Left lung (tissue), 10 donors: ENCODE measurements around the gene MTAP. TPM values are rescaled to one million over a fixed set of nuclear protein-coding genes. Genes with fewer than 3 reads are reported as not detected.
A peak's percentile ranks its signal among the peaks of the same experiment; 100 is the strongest.

Experiments
- ATAC-seq: fragments of 200-7000 bp; cut with Tn5 transposase; one replicate; pipeline ENCODE4 v1.9.1; 2020; ENCODE audit warnings: moderate library complexity
- DNase-seq, 4 donors: peaks; one replicate each; pipeline ENCODE4 v3.0.0-alpha.2; 2013 to 2020
- H3K27ac ChIP-seq, 2 donors: fragments of 200-600 bp; sonication (generic) in 1 of 2; one replicate each; pipeline versions ENCODE4 v1.5.0 to v1.8.0; 2020 to 2021
- H3K27me3 ChIP-seq, 2 donors: fragments of 200-600 bp; sonication (generic) in 1 of 2; one replicate each; pipeline versions ENCODE4 v1.5.0 to v1.8.0; 2020 to 2021
- H3K36me3 ChIP-seq, 2 donors: fragments of 200-600 bp; sonication (generic) in 1 of 2; one replicate each; pipeline versions ENCODE4 v1.5.0 to v1.8.0; 2020 to 2021
- H3K4me1 ChIP-seq, 2 donors: fragments of 200-600 bp; one replicate each; pipeline ENCODE4 v1.8.0; 2021
- H3K4me3 ChIP-seq, 2 donors: fragments of 200-600 bp; sonication (generic) in 1 of 2; one replicate each; pipeline versions ENCODE4 v1.5.0 to v1.8.0; 2020 to 2021; ENCODE audit warnings: mild to moderate bottlenecking in 1 of 2
- H3K9me3 ChIP-seq, 2 donors: fragments of 200-600 bp; sonication (generic) in 1 of 2; one replicate each; pipeline versions ENCODE4 v1.5.0 to v1.8.0; 2020 to 2021
- intact Hi-C, 2 donors: fragments of 100-400 bp; cut with DNase I; formaldehyde crosslinking; loops; one replicate each; pipeline versions ENCODE4 v1.11.2 to v1.14.2; 2022
- polyA plus RNA-seq, 6 donors: library from polyadenylated mRNA; unstranded; fragments of 120-200 nt; gene quantifications; one replicate each; pipeline ENCODE4 v1.2.1, GENCODE V29; 2013; ENCODE audit not compliant: insufficient read length in 6 of 6
- total RNA-seq, 2 donors: library from RNA; stranded (reverse); fragmentation: NEBNext Ultra II Directional; extraction: Animal tissue kit (Norgen Biotek cat#: 25700); gene quantifications; one replicate each; pipeline ENCODE4 v1.2.1, GENCODE V29; 2021
- TF ChIP-seq, protein P1 (sequence below), 2 donors: fragments of 200-600 bp; sonication (generic) in 1 of 2; IDR thresholded peaks; one replicate each; pipeline versions ENCODE4 v1.5.0 to v1.8.0; 2021; ENCODE audit warnings: antibody characterized with exemption in 2 of 2
- donor health status: DM: no; HTN: yes; CAD: no.
- donor health status: DM: no; HTN: no; CAD: no.

MTAP gene
- total and polyA plus RNA-seq, 8 donors: 34.0 to 44.6 (median 36.7) TPM

DNA sequence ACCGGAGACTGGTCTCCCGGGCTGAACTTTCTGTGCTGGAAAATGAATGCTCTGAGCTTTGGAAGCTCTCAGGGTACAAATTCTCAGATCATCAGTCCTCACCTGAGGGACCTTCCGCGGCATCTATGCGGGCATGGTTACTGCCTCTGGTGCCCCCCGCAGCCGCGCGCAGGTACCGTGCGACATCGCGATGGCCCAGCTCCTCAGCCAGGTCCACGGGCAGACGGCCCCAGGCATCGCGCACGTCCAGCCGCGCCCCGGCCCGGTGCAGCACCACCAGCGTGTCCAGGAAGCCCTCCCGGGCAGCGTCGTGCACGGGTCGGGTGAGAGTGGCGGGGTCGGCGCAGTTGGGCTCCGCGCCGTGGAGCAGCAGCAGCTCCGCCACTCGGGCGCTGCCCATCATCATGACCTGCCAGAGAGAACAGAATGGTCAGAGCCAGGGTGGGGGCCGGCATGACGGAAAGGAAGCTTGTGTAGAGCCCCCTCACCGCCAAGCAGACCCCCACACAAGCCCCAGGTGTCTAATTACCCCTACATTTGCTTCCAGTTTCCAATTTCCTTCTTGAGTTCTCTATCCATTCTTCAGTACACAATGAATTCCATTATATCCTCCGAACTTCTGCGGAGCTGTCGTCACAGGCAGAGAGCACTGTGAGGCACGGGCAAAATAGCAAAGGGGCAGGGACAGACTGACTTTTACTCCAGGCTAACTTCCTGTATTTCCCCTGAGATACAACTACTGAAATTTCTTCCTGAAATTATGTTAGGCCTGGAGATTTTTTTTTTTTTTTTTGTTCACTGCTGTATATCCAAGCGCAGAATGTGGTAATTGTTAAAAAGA, 168.6 kb downstream of the MTAP start:
- Histone ChIP-seq H3K4me1 (peaks cover 12 to 26% of the 10 kb centered on the region in 2 donors), H3K27ac (no peak overlapping the region), H3K4me3 (no peak overlapping the region), H3K27me3 (peaks cover 99 to 100% of the 10 kb centered on the region in 2 donors), H3K36me3 (no peaks in the 10 kb centered on the region), H3K9me3 (no peaks in the 10 kb centered on the region)
- peak in 1 of 4 donors; percentile 67 for DNase-seq
- TF ChIP-seq, protein P1, sequence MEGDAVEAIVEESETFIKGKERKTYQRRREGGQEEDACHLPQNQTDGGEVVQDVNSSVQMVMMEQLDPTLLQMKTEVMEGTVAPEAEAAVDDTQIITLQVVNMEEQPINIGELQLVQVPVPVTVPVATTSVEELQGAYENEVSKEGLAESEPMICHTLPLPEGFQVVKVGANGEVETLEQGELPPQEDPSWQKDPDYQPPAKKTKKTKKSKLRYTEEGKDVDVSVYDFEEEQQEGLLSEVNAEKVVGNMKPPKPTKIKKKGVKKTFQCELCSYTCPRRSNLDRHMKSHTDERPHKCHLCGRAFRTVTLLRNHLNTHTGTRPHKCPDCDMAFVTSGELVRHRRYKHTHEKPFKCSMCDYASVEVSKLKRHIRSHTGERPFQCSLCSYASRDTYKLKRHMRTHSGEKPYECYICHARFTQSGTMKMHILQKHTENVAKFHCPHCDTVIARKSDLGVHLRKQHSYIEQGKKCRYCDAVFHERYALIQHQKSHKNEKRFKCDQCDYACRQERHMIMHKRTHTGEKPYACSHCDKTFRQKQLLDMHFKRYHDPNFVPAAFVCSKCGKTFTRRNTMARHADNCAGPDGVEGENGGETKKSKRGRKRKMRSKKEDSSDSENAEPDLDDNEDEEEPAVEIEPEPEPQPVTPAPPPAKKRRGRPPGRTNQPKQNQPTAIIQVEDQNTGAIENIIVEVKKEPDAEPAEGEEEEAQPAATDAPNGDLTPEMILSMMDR (IDR thresholded peaks at IDR 0.05): no peak
- intact Hi-C loops: no loop called here
- no peak for ATAC-seq

DNA sequence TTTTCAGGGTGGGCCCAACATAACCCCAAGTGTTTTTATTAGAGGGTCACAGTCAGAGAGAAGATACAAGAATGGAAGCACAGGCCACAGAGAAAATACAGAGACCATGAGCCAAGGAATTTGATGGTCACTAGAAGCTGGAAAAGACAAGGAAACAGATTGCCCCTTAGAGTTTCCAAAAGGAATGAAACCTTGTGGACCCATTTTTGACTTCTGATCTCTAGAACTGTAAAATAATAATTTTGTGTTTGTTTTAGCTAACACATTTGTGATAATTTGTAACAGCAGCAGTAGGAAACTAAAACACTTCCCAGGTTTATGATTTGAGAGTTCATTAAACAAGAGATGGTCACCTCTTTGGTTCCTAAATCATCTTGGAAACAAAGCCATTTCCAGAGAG, 169.9 kb downstream of the MTAP start:
- intact Hi-C loops: no loop called here
- peaks cover 12 to 26% of the 10 kb centered on the region in 2 donors for H3K4me1 ChIP-seq
- H3K9me3 ChIP-seq: no peaks in the 10 kb centered on the region
- H3K27me3 ChIP-seq: peaks cover 99 to 100% of the 10 kb centered on the region in 2 donors
- ATAC-seq (no peak), DNase-seq (no peak)
- H3K36me3 ChIP-seq: no peaks in the 10 kb centered on the region
- TF ChIP-seq, protein P1 (IDR thresholded peaks at IDR 0.05): no peak
- no peak overlapping the region for H3K27ac ChIP-seq
- H3K4me3 ChIP-seq: no peak overlapping the region

DNA sequence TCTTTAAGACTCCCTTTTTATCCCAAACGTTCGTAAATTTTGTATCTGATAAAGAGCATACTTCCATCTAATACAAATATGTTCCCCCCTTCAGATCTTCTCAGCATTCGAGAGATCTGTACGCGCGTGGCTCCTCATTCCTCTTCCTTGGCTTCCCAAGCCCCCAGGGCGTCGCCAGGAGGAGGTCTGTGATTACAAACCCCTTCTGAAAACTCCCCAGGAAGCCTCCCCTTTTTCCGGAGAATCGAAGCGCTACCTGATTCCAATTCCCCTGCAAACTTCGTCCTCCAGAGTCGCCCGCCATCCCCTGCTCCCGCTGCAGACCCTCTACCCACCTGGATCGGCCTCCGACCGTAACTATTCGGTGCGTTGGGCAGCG, 171.9 kb downstream of the MTAP start:
- no peak for ATAC-seq
- no peaks in the 10 kb centered on the region for H3K36me3 ChIP-seq
- no peak for DNase-seq
- no peak overlapping the region for H3K27ac ChIP-seq
- H3K27me3 ChIP-seq: peaks cover 98 to 100% of the 10 kb centered on the region in 2 donors
- no peaks in the 10 kb centered on the region for H3K9me3 ChIP-seq
- peaks cover 12 to 19% of the 10 kb centered on the region in 2 donors for H3K4me1 ChIP-seq
- TF ChIP-seq, protein P1 (IDR thresholded peaks at IDR 0.05): no peak
- peak overlapping the region; percentile 4 to 31 for H3K4me3 ChIP-seq
- intact Hi-C loops: no loop called here

DNA sequence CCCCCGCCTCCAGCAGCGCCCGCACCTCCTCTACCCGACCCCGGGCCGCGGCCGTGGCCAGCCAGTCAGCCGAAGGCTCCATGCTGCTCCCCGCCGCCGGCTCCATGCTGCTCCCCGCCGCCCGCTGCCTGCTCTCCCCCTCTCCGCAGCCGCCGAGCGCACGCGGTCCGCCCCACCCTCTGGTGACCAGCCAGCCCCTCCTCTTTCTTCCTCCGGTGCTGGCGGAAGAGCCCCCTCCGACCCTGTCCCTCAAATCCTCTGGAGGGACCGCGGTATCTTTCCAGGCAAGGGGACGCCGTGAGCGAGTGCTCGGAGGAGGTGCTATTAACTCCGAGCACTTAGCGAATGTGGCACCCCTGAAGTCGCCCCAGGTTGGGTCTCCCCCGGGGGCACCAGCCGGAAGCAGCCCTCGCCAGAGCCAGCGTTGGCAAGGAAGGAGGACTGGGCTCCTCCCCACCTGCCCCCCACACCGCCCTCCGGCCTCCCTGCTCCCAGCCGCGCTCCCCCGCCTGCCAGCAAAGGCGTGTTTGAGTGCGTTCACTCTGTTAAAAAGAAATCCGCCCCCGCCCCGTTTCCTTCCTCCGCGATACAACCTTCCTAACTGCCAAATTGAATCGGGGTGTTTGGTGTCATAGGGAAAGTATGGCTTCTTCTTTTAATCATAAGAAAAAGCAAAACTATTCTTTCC, 172.4 kb downstream of the MTAP start:
- ATAC-seq: peak; percentile 84

More for the DNA sequence above, 172.4 kb downstream of the MTAP start:
- Histone ChIP-seq H3K27me3 (peaks cover 98 to 100% of the 10 kb centered on the region in 2 donors), H3K9me3 (no peaks in the 10 kb centered on the region), H3K4me1 (peaks cover 12 to 19% of the 10 kb centered on the region in 2 donors), H3K4me3 (peak overlapping the region; percentile 4 to 31), H3K27ac (no peak overlapping the region), H3K36me3 (no peaks in the 10 kb centered on the region)
- intact Hi-C loops: no loop called here
- peak in 1 of 4 donors; percentile 84 for DNase-seq
- TF ChIP-seq, protein P1 (IDR thresholded peaks at IDR 0.05): no peak
